ENCODE measurements around the gene HNRNPL. TPM values are rescaled to one million over a fixed set of nuclear protein-coding genes. Genes with fewer than 3 reads are reported as not detected.

HNRNPL gene
- total RNA-seq, 1 donor from 2014 or later: 190 TPM

GRCh38 chr19:38838986-38839761 lies 10.6 kb downstream of the HNRNPL start:
- H3K4me3 ChIP-seq: no peak overlapping the region
- intact Hi-C loops (cut with DNase I): no loop called here
- H3K36me3 ChIP-seq: peaks cover 20 to 87% of the 10 kb centered on the region in 2 donors
- peak overlapping the region; percentile 47 for H3K27ac ChIP-seq
- TF ChIP-seq POLR2AphosphoS5 (IDR thresholded peaks at IDR 0.05; ENCODE audit: insufficient read depth in 1 of 2, low read depth in 1 of 2) (no peak), POLR2A (IDR thresholded peaks at IDR 0.05) (no peak)
- TF ChIP-seq, protein P1, sequence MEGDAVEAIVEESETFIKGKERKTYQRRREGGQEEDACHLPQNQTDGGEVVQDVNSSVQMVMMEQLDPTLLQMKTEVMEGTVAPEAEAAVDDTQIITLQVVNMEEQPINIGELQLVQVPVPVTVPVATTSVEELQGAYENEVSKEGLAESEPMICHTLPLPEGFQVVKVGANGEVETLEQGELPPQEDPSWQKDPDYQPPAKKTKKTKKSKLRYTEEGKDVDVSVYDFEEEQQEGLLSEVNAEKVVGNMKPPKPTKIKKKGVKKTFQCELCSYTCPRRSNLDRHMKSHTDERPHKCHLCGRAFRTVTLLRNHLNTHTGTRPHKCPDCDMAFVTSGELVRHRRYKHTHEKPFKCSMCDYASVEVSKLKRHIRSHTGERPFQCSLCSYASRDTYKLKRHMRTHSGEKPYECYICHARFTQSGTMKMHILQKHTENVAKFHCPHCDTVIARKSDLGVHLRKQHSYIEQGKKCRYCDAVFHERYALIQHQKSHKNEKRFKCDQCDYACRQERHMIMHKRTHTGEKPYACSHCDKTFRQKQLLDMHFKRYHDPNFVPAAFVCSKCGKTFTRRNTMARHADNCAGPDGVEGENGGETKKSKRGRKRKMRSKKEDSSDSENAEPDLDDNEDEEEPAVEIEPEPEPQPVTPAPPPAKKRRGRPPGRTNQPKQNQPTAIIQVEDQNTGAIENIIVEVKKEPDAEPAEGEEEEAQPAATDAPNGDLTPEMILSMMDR (IDR thresholded peaks at IDR 0.05): no peak
- peaks cover 62% of the 10 kb centered on the region for H3K4me1 ChIP-seq
- H3K9me3 ChIP-seq: no peaks in the 10 kb centered on the region
- no peak for DNase-seq (ENCODE audit: extremely low spot score in 2 of 2)
- H3K27me3 ChIP-seq: no peaks in the 10 kb centered on the region

DNA sequence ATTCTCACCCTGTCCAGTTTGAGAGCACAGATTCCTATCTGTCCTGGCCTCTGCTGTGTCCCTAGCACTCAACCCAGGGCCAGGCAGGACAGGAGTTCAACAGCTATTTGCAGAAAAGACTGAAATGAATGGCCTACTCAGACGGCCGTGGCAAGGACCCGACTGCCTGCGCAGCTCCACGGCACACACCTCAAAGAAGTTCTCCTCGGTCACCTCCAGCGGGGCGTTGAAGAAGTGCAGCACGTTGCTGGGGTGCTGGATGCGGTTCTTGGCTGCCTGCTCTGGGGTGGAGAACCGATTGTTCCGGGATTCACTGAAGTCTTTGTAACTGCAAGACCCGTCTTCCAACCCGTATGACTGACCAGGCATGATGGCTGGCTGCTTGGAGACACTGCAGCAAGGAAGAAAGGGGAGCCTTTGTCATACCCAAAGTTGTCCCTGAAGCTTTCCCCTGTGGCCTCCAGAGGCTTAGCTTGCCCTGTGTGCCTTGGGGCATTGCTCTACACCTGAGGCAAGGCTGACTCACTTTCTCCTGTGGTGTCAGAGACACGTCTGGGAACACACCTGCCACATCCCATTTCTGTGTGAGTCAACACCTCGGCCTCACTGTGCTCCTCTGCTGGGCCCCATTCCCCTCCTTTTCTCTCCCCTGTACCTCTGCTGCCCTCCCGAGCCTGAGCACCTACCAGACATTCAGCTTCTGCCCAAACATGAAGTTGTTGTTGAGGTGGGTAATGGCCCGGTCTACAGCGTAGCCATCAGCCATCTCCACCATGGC lies 11.4 kb downstream of the HNRNPL start:
- no peaks in the 10 kb centered on the region for H3K27me3 ChIP-seq
- H3K36me3 ChIP-seq: peaks cover 14 to 80% of the 10 kb centered on the region in 2 donors
- TF ChIP-seq, protein P1 (IDR thresholded peaks at IDR 0.05): no peak
- TF ChIP-seq POLR2A (IDR thresholded peaks at IDR 0.05) (no peak), POLR2AphosphoS5 (IDR thresholded peaks at IDR 0.05; ENCODE audit: insufficient read depth in 1 of 2, low read depth in 1 of 2) (peak in 1 of 2 donors; percentile 50)
- intact Hi-C loops (cut with DNase I): no loop called here
- H3K4me1 ChIP-seq: peaks cover 60% of the 10 kb centered on the region
- no peak overlapping the region for H3K4me3 ChIP-seq
- peak overlapping the region; percentile 47 for H3K27ac ChIP-seq
- H3K9me3 ChIP-seq: no peaks in the 10 kb centered on the region
- DNase-seq (ENCODE audit: extremely low spot score in 2 of 2): no peak

GRCh38 chr19:38837656-38838121 lies 12.1 kb downstream of the HNRNPL start:
- intact Hi-C loops (cut with DNase I): no loop called here
- Histone ChIP-seq H3K4me1 (peaks cover 62% of the 10 kb centered on the region), H3K9me3 (no peaks in the 10 kb centered on the region), H3K27ac (peak overlapping the region; percentile 61), H3K4me3 (no peak overlapping the region), H3K36me3 (peaks cover 13 to 72% of the 10 kb centered on the region in 2 donors), H3K27me3 (no peaks in the 10 kb centered on the region)
- DNase-seq (ENCODE audit: extremely low spot score in 2 of 2): no peak
- TF ChIP-seq, protein P1 (IDR thresholded peaks at IDR 0.05): no peak
- no peak for TF ChIP-seq POLR2AphosphoS5 (IDR thresholded peaks at IDR 0.05; ENCODE audit: insufficient read depth in 1 of 2, low read depth in 1 of 2)
- TF ChIP-seq POLR2A (IDR thresholded peaks at IDR 0.05): no peak

DNA sequence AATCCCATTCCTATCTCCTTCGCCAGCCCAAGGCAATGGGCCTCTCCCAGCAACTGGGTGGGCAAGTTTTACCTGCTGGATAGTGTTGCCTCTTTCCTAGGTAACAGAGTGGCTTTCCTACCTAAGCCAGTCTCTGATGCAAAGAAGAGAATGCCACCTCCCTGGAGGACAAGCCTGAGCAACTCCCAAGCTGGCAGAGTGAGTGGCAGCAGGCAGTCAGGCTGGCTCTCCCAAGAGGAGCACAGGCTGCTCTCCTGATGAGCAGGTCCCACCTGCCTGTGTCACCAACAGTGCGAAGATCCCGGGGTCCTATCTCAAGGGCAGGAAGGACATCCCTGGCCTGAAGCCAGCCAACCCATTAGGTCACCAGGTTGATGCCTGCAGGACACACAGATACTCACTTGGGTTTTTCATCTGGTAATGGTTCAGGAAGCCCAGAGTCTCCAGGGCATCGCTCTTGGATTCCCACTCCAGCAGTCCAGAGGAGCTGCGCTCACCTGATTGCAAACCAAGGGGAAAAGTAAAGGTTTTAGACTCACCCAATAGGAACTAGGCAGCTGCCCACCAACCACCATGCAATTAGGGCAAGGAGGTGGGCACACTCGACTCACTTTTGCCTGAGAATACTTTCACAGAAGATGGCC lies 12.7 kb downstream of the HNRNPL start:
- Histone ChIP-seq H3K4me3 (no peak overlapping the region), H3K9me3 (no peaks in the 10 kb centered on the region), H3K27ac (peak overlapping the region; percentile 61), H3K4me1 (peaks cover 68% of the 10 kb centered on the region), H3K27me3 (no peaks in the 10 kb centered on the region), H3K36me3 (peaks cover 13 to 67% of the 10 kb centered on the region in 2 donors)
- TF ChIP-seq POLR2A (IDR thresholded peaks at IDR 0.05) (no peak), POLR2AphosphoS5 (IDR thresholded peaks at IDR 0.05; ENCODE audit: insufficient read depth in 1 of 2, low read depth in 1 of 2) (peak; percentile 53 to 55)
- TF ChIP-seq, protein P1 (IDR thresholded peaks at IDR 0.05): no peak
- intact Hi-C loops (cut with DNase I): no loop called here
- no peak for DNase-seq (ENCODE audit: extremely low spot score in 2 of 2)
